22Rv1 (cell line): Measurements from ENCODE around the gene S100A6.
"Not testable (repeated sequence)": the region's sequence is repeated elsewhere in the genome, so short reads cannot be mapped to it uniquely, and the experiment has no call there.

Source experiments
- CTCF ChIP-seq: fragments of 450-650 bp; IDR thresholded peaks from 2 replicates; pipeline ENCODE4 v1.5.1; 2017; ENCODE audit warnings: mild to moderate bottlenecking
- ZFX ChIP-seq: fragments of 450-650 bp; IDR thresholded peaks from 2 replicates; pipeline ENCODE4 v1.6.1; 2017; ENCODE audit warnings: antibody characterized with exemption, borderline replicate concordance

- TF ChIP-seq CTCF, ZFX: not testable (repeated sequence)
Measured at GRCh38 chr1:153520137-153520691, 15.6 kb downstream of the S100A6 start.
